DMS 273 treated with DMSO at 0.1 percent for 48 hours (cell line): ENCODE measurements around the gene BEND5.

Experiments used
- DNase-seq: peaks from one replicate; lab custom pipeline; 2025; lab: John Stamatoyannopoulos, UW

Gene BEND5

DNA sequence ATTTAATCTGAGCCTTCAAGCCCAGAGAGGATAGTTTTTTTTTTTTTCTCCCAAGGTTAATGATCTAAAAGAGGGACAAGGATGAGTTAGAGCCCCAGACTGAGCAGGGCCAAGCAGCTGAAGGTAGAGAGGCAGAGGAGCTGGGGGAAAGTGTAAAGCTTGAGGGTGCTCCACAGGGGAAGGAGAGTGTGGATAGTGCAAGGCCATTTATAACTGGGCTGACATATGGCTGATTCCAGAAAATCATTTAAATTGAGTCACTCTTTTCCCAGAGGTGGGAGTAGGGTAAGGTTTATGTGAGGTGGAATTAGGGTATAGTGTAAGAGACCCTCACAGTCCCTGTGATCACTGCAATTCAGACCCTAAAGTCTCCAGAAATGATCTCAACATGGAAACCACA is 55.8 kb downstream of the BEND5 start:
- DNase-seq: no peak

GRCh38 chr1:48718705-48719104 is 58.0 kb downstream of the BEND5 start:
- DNase-seq: no peak

- DNase-seq: no peak
These were observed 58.5 kb downstream of the BEND5 start for GRCh38 chr1:48718116-48718630.

DNA sequence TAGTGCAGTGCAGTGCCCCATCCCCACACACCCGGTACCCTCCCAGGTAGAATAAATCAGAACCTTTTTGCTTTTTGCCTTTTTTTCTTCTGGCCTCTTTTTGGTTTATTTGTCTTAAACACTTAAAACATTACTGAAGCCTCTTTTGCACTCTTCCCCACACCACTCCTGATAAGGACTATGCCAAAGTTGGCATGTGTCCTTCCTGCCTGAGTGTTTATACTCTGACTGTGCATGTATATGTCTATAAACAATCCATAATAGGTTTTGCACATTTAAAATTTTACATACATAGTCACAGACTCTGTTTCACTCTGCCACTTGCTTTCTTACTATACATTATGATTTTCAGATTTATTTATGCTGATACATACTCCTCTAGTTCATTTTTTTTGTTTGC is 59.6 kb downstream of the BEND5 start:
- DNase-seq: no peak

GRCh38 chr1:48715921-48716320 is 60.8 kb downstream of the BEND5 start:
- DNase-seq: no peak

DNA sequence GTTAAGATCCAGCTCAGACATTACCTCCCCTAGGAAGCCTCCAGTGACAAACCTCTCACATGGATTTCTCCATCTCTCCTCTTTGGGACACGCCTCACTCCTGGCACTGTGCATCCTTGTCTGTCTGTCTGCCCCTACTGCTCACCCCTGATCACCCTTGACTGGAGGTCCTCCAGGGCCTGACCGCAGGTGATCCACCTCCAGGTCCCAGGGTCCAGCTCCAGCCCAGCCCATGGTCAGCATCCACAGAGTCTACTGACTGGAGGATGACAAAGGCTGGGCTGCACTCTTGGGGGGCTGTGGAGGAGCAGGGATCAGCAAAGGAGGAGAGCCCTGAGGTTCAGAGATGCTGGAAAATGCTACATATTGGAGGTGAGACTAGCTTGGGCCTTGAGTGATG is 65.8 kb downstream of the BEND5 start:
- DNase-seq: no peak

- no peak for DNase-seq
These were observed 66.4 kb downstream of the BEND5 start for GRCh38 chr1:48710318-48710717.

DNA sequence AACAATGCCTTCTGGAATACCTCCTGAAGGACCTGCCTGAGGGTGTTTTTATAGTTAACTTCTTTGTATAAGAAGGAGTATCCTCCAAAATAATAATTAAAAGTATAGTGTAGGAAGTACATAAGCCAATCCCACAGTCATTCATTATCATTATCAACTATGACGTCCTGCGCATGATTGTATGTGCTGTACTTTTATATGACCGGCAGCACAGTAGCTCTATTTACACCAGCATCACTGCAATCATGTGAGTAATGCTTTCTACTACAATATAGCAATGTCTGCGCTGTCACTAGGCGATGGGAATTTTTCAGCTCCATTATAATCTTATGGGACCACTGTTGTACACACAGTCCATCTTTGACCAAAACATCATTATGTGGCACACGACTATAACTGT is 72.0 kb downstream of the BEND5 start:
- no peak for DNase-seq

- no peak for DNase-seq
These were observed 75.2 kb downstream of the BEND5 start for GRCh38 chr1:48701445-48701844.

- DNase-seq: no peak
These were observed 79.5 kb downstream of the BEND5 start for GRCh38 chr1:48697066-48697707.

DNA sequence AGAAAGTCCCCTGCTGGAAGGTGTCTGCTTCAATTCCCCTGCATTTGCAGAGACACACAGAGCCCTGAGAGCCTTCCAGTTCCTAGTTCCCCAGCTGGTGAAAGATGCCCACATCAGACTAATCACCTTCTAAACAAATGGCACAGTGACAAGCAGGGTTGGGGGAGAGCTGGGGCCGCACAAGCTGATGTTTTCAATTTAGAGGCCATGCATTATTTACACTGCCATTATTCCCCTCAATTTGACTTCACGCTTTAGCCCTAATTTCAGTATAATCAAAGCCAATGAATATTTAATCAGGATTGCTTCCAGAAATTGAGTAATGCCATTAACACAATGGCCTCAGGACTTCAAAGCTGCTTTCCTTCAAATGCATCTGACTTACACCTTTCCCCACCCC is 81.5 kb downstream of the BEND5 start:
- DNase-seq: no peak

- no peak for DNase-seq
These were observed 82.9 kb downstream of the BEND5 start for GRCh38 chr1:48693674-48694320.

- DNase-seq: no peak
These were observed 83.5 kb downstream of the BEND5 start for GRCh38 chr1:48693180-48693579.

DNA sequence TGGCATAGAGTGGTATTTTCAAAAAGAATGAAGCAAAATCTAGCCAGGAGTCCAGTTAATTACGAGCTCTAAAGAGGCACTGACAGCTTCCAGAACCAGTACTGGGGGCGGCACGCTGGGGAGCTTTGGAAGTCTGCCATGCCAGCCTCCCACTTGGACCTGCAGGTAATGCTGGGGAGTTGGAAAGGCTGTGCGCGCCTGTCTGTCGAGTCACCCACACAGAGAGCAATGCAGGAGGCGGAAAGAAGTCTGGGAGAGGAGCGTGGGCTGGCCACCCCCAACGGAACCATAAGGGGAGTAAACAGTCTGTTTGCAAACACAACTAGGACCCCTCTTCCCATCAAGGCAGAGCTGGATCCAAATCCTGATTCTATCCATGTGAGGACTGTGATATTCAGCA is 84.5 kb downstream of the BEND5 start:
- no peak for DNase-seq

GRCh38 chr1:48691429-48692001 is 85.2 kb downstream of the BEND5 start:
- no peak for DNase-seq

DNA sequence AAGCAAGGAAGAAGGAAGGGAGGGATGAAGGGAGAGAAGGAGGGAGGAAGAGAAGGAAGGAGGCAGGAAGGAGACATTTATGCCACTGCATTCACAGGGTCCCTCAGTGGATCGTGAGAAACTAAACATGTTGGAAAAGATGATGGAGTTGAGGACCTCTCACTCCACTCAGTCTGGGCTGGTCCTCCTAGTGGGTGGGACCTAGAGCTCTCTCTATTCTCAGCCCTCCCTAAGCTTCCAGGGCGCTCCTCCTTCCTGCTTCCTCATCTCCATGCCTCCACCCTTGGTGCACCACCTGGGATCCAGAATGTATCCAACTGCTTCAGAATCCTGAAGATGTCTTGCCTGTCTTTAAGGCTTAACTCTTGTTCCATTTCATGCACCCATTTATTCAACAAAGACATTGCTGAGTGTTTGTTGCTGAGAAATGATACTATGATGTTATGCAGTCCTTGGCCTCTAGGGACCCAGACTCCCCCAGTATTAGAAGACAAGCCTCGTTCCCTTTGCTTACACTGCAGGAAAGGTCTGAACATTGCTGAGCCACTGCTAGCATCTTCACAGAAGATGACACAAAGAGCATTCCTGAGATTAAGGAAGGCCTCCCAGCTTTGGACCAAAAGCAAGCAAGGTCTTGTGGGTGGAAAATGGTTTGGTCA is 88.5 kb downstream of the BEND5 start:
- DNase-seq: no peak

DNA sequence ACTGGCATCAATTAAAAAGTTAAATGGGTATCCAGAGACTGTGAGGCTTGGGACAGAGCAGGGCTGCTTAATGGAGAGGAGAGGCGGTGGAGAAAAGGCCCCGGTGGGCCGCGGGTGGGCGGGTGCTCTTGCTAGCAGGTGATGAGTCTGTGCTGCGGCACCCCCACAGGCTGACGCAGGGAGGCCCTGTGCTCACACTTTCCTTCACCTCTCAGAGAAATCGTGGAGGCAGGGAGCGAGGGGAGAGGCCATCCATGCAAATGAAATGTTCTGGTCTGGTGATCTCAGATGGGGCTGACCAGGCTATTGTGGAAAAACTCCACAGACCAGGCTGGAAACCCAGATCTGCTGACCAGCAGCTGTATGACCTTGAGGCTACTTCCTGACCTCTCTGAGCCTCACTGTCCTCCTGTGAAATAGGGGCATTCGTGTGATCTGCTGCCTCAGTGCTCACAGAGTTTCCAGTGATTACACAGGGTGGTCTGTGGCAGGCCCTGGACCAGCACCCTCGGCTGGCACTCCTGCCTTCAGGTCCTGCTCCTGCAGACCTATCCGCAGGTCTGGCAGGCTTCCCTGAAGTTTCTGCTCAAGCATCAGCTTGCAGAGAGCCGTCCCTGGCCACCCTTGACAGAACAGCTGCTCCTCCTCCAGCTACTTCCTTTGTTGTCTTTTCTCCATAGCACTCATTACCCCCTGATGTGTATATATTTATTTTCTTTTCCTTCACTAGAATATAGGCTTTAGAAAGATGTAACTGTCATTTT is 89.2 kb downstream of the BEND5 start:
- DNase-seq: no peak

DNA sequence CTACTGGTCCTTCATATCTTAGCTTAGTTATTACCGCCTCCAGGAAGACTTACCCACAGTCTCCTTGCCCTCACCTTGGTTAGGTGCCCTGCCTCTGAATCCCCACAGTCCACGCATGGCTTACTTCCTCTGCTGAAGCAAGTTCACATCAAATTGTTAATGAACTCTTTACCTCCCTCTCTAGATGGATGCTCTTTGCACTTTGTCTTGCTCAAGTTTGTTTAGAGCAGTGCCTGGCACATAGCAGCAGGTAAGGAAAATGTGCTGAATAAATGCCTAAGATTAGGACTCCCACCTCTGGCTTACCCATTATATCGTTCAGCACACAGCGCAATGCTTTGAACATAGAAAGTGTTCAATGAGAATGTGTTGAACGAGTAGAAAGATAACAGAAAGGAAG is 90.5 kb downstream of the BEND5 start:
- no peak for DNase-seq

GRCh38 chr1:48684381-48684780 is 92.3 kb downstream of the BEND5 start:
- no peak for DNase-seq

- DNase-seq: no peak
These were observed 92.9 kb downstream of the BEND5 start for GRCh38 chr1:48683839-48684238.

- DNase-seq: no peak
These were observed 95.0 kb downstream of the BEND5 start for GRCh38 chr1:48681476-48682305.
